Glutamatergic neuron (in vitro differentiated cells): ENCODE data around the gene NUP205. TPM values are rescaled to one million over a fixed set of nuclear protein-coding genes. Genes with fewer than 3 reads are reported as not detected.

Experiments used
- DNase-seq: peaks from one replicate; pipeline ENCODE4 v3.0.0; 2022
- H3K27ac Mint-ChIP-seq: one replicate; pipeline ENCODE4 v1.8.0; 2020; ENCODE audit warnings: mild to moderate bottlenecking, mixed read lengths, inconsistent platforms; ENCODE audit not compliant: unreplicated experiment
- H3K27me3 Mint-ChIP-seq: one replicate; pipeline ENCODE4 v1.8.0; 2020; ENCODE audit warnings: mild to moderate bottlenecking, moderate library complexity, mixed read lengths, inconsistent platforms; ENCODE audit not compliant: unreplicated experiment
- H3K36me3 Mint-ChIP-seq: one replicate; pipeline ENCODE4 v1.8.0; 2020; ENCODE audit warnings: mild to moderate bottlenecking, mixed read lengths, inconsistent platforms; ENCODE audit not compliant: unreplicated experiment
- H3K4me1 Mint-ChIP-seq: one replicate; pipeline ENCODE4 v1.8.0; 2020; ENCODE audit warnings: mild to moderate bottlenecking, low read depth, mixed read lengths, inconsistent platforms; ENCODE audit not compliant: unreplicated experiment
- H3K4me3 Mint-ChIP-seq: one replicate; pipeline ENCODE4 v1.8.0; 2020; ENCODE audit warnings: mild to moderate bottlenecking, mixed read lengths, inconsistent platforms; ENCODE audit not compliant: unreplicated experiment
- H3K9me3 Mint-ChIP-seq: one replicate; pipeline ENCODE4 v1.8.0; 2020; ENCODE audit warnings: mild to moderate bottlenecking, moderate library complexity, mixed read lengths, inconsistent platforms; ENCODE audit not compliant: unreplicated experiment
- total RNA-seq: library from RNA; stranded (reverse); fragmentation: NEBNext Ultra II Directional; extraction: Animal tissue kit (Norgen Biotek cat#: 25700); gene quantifications from one replicate; pipeline ENCODE4 v1.2.1, GENCODE V29; 2021; ENCODE audit not compliant: unreplicated experiment
- TF ChIP-seq, protein P1 (sequence below): fragments of 200-600 bp; sonication (generic); IDR thresholded peaks from one replicate; pipeline ENCODE4 v1.5.0; 2021; ENCODE audit not compliant: partially characterized antibody, unreplicated experiment

Gene NUP205
- total RNA-seq, 1 donor from 2014 or later, result 56.5 TPM

DNA sequence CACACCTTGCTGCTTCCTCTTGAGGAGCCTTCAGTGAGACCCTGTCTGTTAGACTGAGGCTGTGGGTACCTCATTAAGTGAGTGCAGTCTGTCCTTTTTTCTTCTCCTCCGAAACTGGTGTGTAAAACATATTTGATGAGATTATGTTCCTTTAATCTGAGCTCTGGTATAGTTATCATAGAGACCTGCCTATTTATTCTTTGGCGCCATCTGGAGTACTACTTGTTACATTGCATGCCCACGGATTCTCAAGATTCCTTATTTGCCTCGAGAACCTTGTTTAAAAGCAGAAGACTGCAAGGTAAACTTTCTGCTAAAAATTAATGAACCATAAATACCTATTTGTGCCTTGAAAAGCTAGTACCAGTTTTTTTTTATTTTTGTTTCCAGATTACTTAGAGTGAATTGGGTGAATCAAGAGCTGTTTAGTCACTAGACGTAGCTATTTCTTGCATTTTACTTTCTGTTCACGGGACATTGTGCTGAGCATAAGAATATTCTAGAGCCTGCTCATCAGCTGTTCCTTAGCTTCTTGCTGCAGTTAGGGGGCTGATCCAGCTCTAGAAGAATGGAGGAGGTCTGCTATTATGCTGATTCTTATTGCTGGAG lies 87.7 kb downstream of the NUP205 start:
- Mint-ChIP-seq H3K27me3 (no peaks in the 10 kb centered on the region), H3K9me3 (no peaks in the 10 kb centered on the region), H3K27ac (no peak overlapping the region), H3K4me1 (no peaks in the 10 kb centered on the region), H3K4me3 (no peak overlapping the region), H3K36me3 (no peaks in the 10 kb centered on the region)
- no peak for DNase-seq
- TF ChIP-seq, protein P1, sequence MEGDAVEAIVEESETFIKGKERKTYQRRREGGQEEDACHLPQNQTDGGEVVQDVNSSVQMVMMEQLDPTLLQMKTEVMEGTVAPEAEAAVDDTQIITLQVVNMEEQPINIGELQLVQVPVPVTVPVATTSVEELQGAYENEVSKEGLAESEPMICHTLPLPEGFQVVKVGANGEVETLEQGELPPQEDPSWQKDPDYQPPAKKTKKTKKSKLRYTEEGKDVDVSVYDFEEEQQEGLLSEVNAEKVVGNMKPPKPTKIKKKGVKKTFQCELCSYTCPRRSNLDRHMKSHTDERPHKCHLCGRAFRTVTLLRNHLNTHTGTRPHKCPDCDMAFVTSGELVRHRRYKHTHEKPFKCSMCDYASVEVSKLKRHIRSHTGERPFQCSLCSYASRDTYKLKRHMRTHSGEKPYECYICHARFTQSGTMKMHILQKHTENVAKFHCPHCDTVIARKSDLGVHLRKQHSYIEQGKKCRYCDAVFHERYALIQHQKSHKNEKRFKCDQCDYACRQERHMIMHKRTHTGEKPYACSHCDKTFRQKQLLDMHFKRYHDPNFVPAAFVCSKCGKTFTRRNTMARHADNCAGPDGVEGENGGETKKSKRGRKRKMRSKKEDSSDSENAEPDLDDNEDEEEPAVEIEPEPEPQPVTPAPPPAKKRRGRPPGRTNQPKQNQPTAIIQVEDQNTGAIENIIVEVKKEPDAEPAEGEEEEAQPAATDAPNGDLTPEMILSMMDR, result peak; percentile 61

- no peak overlapping the region for H3K4me3 Mint-ChIP-seq
- no peak for DNase-seq
- no peaks in the 10 kb centered on the region for H3K4me1 Mint-ChIP-seq
- peaks cover 2% of the 10 kb centered on the region for H3K9me3 Mint-ChIP-seq
- H3K27ac Mint-ChIP-seq, result no peak overlapping the region
- H3K36me3 Mint-ChIP-seq, result no peaks in the 10 kb centered on the region
- H3K27me3 Mint-ChIP-seq, result no peaks in the 10 kb centered on the region
- TF ChIP-seq, protein P1, result no peak
Observed at GRCh38 chr7:135647755-135648154, 90.0 kb downstream of the NUP205 start.

- H3K27ac Mint-ChIP-seq, result no peak overlapping the region
- H3K36me3 Mint-ChIP-seq, result no peaks in the 10 kb centered on the region
- no peak overlapping the region for H3K4me3 Mint-ChIP-seq
- no peaks in the 10 kb centered on the region for H3K4me1 Mint-ChIP-seq
- H3K9me3 Mint-ChIP-seq, result peaks cover 2% of the 10 kb centered on the region
- DNase-seq, result no peak
- no peaks in the 10 kb centered on the region for H3K27me3 Mint-ChIP-seq
- TF ChIP-seq, protein P1, result no peak
Observed at GRCh38 chr7:135648235-135648634, 90.5 kb downstream of the NUP205 start.

- no peak for DNase-seq
- TF ChIP-seq, protein P1, result no peak
- no peaks in the 10 kb centered on the region for H3K36me3 Mint-ChIP-seq
- H3K27ac Mint-ChIP-seq, result no peak overlapping the region
- H3K4me3 Mint-ChIP-seq, result no peak overlapping the region
- no peaks in the 10 kb centered on the region for H3K4me1 Mint-ChIP-seq
- H3K9me3 Mint-ChIP-seq, result peaks cover 2% of the 10 kb centered on the region
- no peaks in the 10 kb centered on the region for H3K27me3 Mint-ChIP-seq
Observed at GRCh38 chr7:135650831-135651573, 93.3 kb downstream of the NUP205 start.
